ENCODE data around the gene ETV7.

GRCh38 chr6:36331381-36331780 is 56.1 kb downstream of the ETV7 start:
- TF ChIP-seq CTCF (IDR thresholded peaks at IDR 0.05): no peak
- no peak for TF ChIP-seq POLR2A (IDR thresholded peaks at IDR 0.05)

All from lower leg skin (tissue), 3 donors.